SK-N-DZ (cell line): Measurements from ENCODE around the gene RSPH6A.
"Not testable (repeated sequence)": the region's sequence is repeated elsewhere in the genome, so short reads cannot be mapped to it uniquely, and the experiment has no call there.

Source experiments
- DNase-seq: peaks from one replicate; pipeline ENCODE4 v3.0.0-alpha.2; 2015; ENCODE audit warnings: low spot score

RSPH6A gene

DNA sequence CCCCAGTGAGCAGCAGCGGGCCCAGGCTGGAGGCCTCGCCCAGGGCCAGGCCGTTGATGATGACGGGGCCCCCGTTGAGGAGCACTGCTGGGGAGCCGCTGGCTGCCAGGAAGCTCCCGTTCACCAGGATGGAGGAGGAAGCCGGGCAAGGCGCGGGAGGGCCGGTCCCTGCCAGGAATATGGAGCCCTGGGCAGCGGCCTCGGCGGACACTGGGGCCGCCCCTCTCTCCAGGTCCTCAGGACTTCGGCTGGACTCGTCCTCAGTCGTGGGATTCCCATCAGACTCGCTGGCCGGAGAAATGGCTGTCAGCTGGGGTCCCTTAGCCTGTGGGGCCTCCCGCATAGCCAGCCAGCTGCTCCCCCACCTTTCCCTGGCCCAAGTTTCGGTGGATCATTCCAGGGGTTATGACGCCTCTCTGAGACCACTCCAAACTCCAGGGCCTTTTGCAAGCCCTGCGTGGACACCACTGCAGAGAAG, 48.2 kb downstream of the RSPH6A start:
- no peak for DNase-seq

DNA sequence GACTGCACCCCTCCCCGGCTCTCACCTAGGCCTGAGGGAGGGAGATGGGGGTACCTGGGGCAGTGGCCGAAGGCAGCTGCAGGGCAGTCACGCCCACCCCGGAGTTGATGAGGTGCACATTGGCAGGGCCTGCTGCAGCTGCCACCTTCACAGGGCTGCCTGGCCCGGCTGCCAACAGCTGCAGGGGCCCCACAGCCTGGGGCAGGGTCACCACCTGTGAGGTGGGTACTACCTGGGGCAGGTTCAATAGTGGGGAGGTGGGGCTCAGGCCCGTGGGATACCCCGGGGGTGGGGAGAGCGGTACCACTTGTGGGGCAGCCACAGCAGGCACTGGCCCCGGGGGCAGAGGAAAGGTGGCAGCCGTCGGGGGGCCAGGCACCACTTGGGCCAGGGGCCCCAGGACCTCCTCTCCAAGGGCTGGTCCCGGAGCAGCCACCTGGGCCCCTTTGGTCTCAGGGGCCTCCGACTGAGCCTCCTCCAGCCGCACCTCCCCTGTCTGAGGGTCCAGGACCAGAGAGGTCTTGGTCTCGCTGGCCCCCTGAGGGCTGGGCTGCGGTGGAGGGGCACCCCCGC, 48.7 kb downstream of the RSPH6A start:
- DNase-seq: no peak

DNA sequence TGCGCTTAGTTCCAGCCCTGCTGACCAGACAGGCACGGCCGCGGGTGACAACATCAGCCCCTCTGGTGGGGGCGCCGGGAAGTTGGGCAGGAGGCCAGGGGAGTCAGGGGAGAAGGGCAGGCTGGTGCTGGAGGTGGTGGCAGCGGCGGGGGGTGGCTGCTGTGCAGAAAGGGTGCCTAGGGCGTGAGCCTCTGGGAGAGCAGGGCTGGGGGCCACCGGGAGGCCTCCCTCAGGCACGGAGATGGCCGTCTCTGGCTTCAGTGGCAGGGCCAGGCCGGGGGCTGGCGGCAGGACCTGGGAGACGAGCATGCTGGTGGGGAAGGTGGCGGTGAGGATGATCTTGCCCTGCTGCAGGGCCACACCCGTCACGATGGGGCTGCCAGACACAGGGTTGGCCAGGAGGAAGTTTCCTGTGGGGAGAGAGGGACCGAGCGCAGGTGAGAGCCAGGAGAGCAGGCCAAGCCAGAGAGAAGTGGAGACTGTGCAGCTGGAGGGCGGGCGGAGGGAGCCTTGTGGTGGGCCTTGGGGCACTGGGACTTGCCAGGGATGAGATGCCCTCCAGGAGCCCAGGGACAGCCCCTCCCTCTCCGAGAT, 49.3 kb downstream of the RSPH6A start:
- DNase-seq: no peak

- no peak for DNase-seq
Measured at GRCh38 chr19:45764945-45765701, 50.0 kb downstream of the RSPH6A start.

DNA sequence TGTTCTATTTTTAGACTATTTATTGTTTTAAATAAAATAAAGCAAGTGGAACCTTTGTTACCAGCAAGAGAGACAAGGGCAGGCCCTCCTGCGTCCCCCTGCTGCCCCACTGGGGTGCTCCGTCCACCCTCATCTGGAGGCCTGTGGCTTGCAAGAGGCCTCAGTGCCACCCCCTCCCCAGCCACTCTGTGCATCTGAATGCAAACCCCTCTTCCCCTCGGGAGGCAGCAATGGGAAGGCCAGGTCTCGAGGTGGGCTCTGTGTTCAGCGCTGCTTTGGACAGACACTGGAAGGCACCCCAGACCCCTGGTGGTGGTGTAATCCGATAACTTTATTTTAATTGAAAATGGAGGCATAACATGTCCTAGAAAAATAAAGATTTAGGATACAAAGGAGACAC, 50.6 kb downstream of the RSPH6A start:
- DNase-seq: no peak

- no peak for DNase-seq
Measured at GRCh38 chr19:45763691-45764294, 51.3 kb downstream of the RSPH6A start.

GRCh38 chr19:45762870-45763631, 52.1 kb downstream of the RSPH6A start:
- DNase-seq: no peak

DNA sequence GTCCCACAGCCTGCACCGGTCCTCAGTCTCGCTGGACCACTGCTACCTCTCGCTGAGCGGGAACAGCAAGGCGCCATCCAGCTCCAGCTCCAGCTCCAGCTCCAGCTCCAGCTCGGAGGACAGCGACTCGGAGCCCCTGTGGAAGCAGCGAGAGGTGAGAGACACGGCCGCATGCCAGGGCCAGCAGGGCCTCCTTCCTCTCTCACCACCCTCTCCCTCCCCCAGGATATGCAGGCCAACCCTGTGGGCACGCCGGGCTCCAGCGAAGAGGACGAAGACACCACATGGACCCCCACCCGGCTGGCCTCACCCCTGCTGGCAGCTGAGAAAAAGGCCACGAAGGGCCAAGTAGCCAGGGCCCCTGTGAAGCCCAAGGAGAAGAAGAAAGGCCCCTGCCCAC, 53.4 kb downstream of the RSPH6A start:
- no peak for DNase-seq

- DNase-seq: no peak
Measured at GRCh38 chr19:45758921-45759320, 56.2 kb downstream of the RSPH6A start.

- no peak for DNase-seq
Measured at GRCh38 chr19:45757695-45758094, 57.4 kb downstream of the RSPH6A start.

GRCh38 chr19:45754323-45754722, 60.8 kb downstream of the RSPH6A start:
- DNase-seq: no peak

DNA sequence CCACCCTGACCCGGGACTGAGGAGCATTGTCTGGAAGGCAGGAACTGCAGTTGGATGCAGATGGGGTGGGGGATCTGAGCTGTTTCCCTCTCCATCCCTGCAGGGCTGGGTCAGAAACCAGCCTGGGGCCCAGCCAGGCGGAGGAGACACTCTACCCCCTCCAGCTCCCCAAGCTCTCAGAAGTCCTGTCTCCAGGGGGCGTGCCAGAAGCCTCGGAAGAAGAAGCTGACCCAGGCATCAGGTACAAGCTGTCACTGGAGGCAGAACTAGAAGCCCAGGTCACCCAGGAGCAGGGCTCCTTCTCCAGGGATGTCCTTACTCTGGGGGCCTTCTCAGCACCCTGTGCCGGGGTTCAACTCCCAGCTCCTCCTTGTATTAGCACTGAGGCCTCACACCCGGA, 61.6 kb downstream of the RSPH6A start:
- no peak for DNase-seq

- no peak for DNase-seq
Measured at GRCh38 chr19:45752639-45753038, 62.5 kb downstream of the RSPH6A start.

- not testable (repeated sequence) for DNase-seq
Measured at GRCh38 chr19:45751483-45751882, 63.6 kb downstream of the RSPH6A start.

DNA sequence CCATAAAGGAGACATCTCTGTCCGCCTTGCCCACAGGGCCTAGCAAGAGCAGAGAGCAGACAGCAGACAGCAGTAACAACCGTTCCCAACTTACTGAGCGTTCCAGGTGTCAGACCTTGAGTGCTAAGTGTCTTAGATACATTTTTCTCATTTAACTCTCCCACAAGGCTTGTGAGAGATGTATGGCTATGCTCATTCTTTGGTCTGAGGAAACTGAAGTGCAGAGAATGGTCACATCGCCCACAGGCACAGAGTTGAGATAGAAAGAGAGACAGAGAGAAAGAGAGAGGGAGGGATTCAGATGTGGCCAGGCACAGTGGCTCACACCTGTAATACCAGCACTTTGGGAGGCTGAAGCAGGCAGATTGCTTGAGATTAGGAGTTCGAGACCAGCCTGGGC, 67.6 kb downstream of the RSPH6A start:
- DNase-seq: no peak

DNA sequence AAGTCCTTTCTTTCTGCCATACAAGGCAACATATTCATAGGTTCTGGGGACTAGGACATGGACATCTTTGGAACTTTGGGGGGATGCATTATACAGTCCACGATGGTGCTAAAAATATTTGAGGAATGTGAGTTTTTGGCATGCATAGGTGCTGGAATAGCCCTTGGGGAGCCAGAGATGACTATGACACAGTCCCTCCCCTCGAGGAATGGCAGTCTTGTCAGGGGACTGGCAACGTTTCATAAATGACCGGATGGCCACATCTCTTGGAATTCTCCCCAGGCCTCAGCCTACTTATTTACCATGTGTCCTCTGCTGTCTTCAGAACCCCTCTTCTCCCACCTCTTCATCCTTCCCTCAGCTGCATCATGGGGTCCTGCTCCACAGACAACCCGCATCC, 68.2 kb downstream of the RSPH6A start:
- DNase-seq: no peak
